TTC549 (cell line): ENCODE data around the gene TEC.

Experiments
- FAIRE-seq: peaks from 2 replicates; lab custom pipeline; 2012; peaks lifted over from hg19 to GRCh38; lab: Jason Lieb, UNC

Gene TEC

GRCh38 chr4:48269861-48270522 is 354 bp upstream of the TEC start:
- FAIRE-seq = no peak

GRCh38 chr4:48267574-48267973 is 2.1 kb downstream of the TEC start:
- FAIRE-seq = no peak

GRCh38 chr4:48266781-48267180 is 2.9 kb downstream of the TEC start:
- FAIRE-seq = no peak

GRCh38 chr4:48262926-48263325 is 6.7 kb downstream of the TEC start:
- FAIRE-seq = no peak

- FAIRE-seq = no peak
These were observed 7.2 kb downstream of the TEC start for GRCh38 chr4:48262484-48262883.

- no peak for FAIRE-seq
These were observed 8.4 kb downstream of the TEC start for GRCh38 chr4:48261281-48261680.

- FAIRE-seq = no peak
These were observed 9.9 kb downstream of the TEC start for GRCh38 chr4:48259748-48260147.

GRCh38 chr4:48258845-48259397 is 10.7 kb downstream of the TEC start:
- FAIRE-seq = no peak

GRCh38 chr4:48255959-48256342 is 13.7 kb downstream of the TEC start:
- FAIRE-seq = no peak

GRCh38 chr4:48255072-48255958 is 14.3 kb downstream of the TEC start:
- no peak for FAIRE-seq

- FAIRE-seq = no peak
These were observed 15.1 kb downstream of the TEC start for GRCh38 chr4:48254381-48255071.

- no peak for FAIRE-seq
These were observed 17.3 kb downstream of the TEC start for GRCh38 chr4:48252313-48252712.

GRCh38 chr4:48250980-48251379 is 18.7 kb downstream of the TEC start:
- no peak for FAIRE-seq

GRCh38 chr4:48250343-48250742 is 19.3 kb downstream of the TEC start:
- no peak for FAIRE-seq

- FAIRE-seq = no peak
These were observed 20.3 kb downstream of the TEC start for GRCh38 chr4:48249378-48249777.

GRCh38 chr4:48248559-48248953 is 21.1 kb downstream of the TEC start:
- FAIRE-seq = no peak

GRCh38 chr4:48247878-48248558 is 21.6 kb downstream of the TEC start:
- no peak for FAIRE-seq

- no peak for FAIRE-seq
These were observed 22.3 kb downstream of the TEC start for GRCh38 chr4:48247142-48247877.

- no peak for FAIRE-seq
These were observed 25.0 kb downstream of the TEC start for GRCh38 chr4:48244665-48245064.

- no peak for FAIRE-seq
These were observed 25.8 kb downstream of the TEC start for GRCh38 chr4:48243887-48244286.

GRCh38 chr4:48243429-48243828 is 26.2 kb downstream of the TEC start:
- FAIRE-seq = no peak
